Measurements from ENCODE around the gene PREX1. TPM values are rescaled to one million over a fixed set of nuclear protein-coding genes. Genes with fewer than 3 reads are reported as not detected.

PREX1 gene
- total and polyA plus RNA-seq, 2 donors (not counting 3 experiments of a cell fraction or from before 2014, with no cell fraction given), result 51.3 to 72.9 TPM

GRCh38 chr20:48819821-48820648 lies 7.8 kb downstream of the PREX1 start:
- DNase-seq (ENCODE audit: low read depth, low spot score) (no peak), FAIRE-seq (no peak)
- H4K20me1 ChIP-seq (replicated peaks; ENCODE audit: control insufficient read depth, extremely low read depth, insufficient read depth, low read length), result no peaks in the 10 kb centered on the region
- H3K9me3 ChIP-seq (replicated peaks; ENCODE audit: control insufficient read depth, insufficient read depth, low read length), result no peaks in the 10 kb centered on the region
- POLR2A ChIA-PET, result no interaction called here
- intact Hi-C loops (cut with micrococcal nuclease), result no loop called here
- no peak overlapping the region for H3K4me3 ChIP-seq (replicated peaks in 1 of 3; ENCODE audit: insufficient read depth in 1 of 3, low read depth in 1 of 3, low read length in 3 of 3)
- H3K27me3 ChIP-seq (ENCODE audit: control insufficient read depth in 2 of 2, insufficient read depth in 2 of 2, low read length in 2 of 2), result no peaks in the 10 kb centered on the region
- no TSS peak for BruUV-seq (replicated peaks)
- peaks cover 92% of the 10 kb centered on the region for H3K79me2 ChIP-seq (ENCODE audit: control insufficient read depth, insufficient read depth, low read length)
- dilution Hi-C loops (cut with MboI; ENCODE audit: extremely low pct_ligation_motif_present, low sequenced_read_pairs), result no loop called here
- peaks cover 51% of the 10 kb centered on the region for H3K4me1 ChIP-seq (ENCODE audit: control insufficient read depth, extremely low read depth, insufficient read depth, low read length)
- H3K36me3 ChIP-seq (ENCODE audit: control insufficient read depth in 2 of 2, extremely low read depth in 1 of 2, insufficient read depth in 2 of 2, low read length in 2 of 2), result peaks cover 0 to 12% of the 10 kb centered on the region in 2 experiments
- H3K4me2 ChIP-seq (ENCODE audit: insufficient read depth, low read length), result no peak overlapping the region
- H3K27ac ChIP-seq (ENCODE audit: insufficient read depth, low read depth, low read length), result no peak overlapping the region
- H3K9ac ChIP-seq (replicated peaks; ENCODE audit: extremely low read depth, insufficient read depth, low read length), result no peak overlapping the region
- no peak overlapping the region for H2AFZ ChIP-seq (ENCODE audit: low read depth, low read length)
- no peaks in the 10 kb centered on the region for H3K9me1 ChIP-seq (replicated peaks; ENCODE audit: control insufficient read depth, extremely low read depth, insufficient read depth, low read length)
- TF ChIP-seq, protein P1, sequence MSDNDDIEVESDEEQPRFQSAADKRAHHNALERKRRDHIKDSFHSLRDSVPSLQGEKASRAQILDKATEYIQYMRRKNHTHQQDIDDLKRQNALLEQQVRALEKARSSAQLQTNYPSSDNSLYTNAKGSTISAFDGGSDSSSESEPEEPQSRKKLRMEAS (IDR thresholded peaks at IDR 0.05; ENCODE audit: insufficient read depth, insufficient read length), result no peak
- TF ChIP-seq FOS (IDR thresholded peaks at IDR 0.05; ENCODE audit: borderline replicate concordance, insufficient read depth, low read length), result no peak
- TF ChIP-seq GATA2 (IDR thresholded peaks at IDR 0.05; ENCODE audit: insufficient read depth, insufficient read length, low read depth, low read length), result no peak
- no peak for TF ChIP-seq POLR2A (IDR thresholded peaks at IDR 0.05; ENCODE audit: low read depth, low read length)
- TF ChIP-seq, protein P2, sequence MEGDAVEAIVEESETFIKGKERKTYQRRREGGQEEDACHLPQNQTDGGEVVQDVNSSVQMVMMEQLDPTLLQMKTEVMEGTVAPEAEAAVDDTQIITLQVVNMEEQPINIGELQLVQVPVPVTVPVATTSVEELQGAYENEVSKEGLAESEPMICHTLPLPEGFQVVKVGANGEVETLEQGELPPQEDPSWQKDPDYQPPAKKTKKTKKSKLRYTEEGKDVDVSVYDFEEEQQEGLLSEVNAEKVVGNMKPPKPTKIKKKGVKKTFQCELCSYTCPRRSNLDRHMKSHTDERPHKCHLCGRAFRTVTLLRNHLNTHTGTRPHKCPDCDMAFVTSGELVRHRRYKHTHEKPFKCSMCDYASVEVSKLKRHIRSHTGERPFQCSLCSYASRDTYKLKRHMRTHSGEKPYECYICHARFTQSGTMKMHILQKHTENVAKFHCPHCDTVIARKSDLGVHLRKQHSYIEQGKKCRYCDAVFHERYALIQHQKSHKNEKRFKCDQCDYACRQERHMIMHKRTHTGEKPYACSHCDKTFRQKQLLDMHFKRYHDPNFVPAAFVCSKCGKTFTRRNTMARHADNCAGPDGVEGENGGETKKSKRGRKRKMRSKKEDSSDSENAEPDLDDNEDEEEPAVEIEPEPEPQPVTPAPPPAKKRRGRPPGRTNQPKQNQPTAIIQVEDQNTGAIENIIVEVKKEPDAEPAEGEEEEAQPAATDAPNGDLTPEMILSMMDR (IDR thresholded peaks at IDR 0.05; ENCODE audit: extremely low read depth in 1 of 2, insufficient read depth in 1 of 2, low read depth in 1 of 2, low read length in 2 of 2), result no peak
- CTCF ChIA-PET, result no interaction called here
